HFF-Myc (cell line): ENCODE results near the gene NDFIP2.

ENCODE experiments used
- DNase-seq: peaks from one replicate; pipeline ENCODE4 v3.0.0-alpha.2; 2011; ENCODE audit warnings: low read depth; ENCODE audit errors: extremely low read depth
- H3K4me3 ChIP-seq: replicated peaks from 2 replicates; pipeline ENCODE4 v1.5.1; 2011; ENCODE audit warnings: low read depth, mild to moderate bottlenecking, control low read depth, low read length
- TF ChIP-seq, protein P1 (sequence below): IDR thresholded peaks from 2 replicates; pipeline ENCODE4 v1.5.1; 2012; ENCODE audit warnings: mild to moderate bottlenecking, low read depth, low read length, control low read depth; ENCODE audit errors: missing control alignments

Gene NDFIP2

DNA sequence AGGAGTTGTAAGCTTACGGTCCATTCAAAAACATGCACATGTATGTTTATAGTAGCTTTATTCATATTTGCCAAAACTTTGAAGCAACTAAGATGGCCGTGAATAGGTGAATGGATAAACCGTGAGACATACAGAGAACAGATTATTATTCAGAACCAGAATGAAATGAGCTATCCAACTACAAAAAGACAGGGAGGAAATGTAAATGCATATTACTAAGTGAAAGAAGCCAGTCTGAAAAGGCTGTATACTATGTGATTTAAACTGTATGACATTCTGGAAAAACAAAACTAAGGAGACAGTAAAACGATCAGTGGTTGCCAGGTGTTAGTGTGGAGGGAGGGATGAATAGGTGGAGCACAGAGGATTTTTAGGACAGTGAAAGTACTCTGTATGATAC lies 19.9 kb downstream of the NDFIP2 start:
- TF ChIP-seq, protein P1, sequence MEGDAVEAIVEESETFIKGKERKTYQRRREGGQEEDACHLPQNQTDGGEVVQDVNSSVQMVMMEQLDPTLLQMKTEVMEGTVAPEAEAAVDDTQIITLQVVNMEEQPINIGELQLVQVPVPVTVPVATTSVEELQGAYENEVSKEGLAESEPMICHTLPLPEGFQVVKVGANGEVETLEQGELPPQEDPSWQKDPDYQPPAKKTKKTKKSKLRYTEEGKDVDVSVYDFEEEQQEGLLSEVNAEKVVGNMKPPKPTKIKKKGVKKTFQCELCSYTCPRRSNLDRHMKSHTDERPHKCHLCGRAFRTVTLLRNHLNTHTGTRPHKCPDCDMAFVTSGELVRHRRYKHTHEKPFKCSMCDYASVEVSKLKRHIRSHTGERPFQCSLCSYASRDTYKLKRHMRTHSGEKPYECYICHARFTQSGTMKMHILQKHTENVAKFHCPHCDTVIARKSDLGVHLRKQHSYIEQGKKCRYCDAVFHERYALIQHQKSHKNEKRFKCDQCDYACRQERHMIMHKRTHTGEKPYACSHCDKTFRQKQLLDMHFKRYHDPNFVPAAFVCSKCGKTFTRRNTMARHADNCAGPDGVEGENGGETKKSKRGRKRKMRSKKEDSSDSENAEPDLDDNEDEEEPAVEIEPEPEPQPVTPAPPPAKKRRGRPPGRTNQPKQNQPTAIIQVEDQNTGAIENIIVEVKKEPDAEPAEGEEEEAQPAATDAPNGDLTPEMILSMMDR, result no peak

DNA sequence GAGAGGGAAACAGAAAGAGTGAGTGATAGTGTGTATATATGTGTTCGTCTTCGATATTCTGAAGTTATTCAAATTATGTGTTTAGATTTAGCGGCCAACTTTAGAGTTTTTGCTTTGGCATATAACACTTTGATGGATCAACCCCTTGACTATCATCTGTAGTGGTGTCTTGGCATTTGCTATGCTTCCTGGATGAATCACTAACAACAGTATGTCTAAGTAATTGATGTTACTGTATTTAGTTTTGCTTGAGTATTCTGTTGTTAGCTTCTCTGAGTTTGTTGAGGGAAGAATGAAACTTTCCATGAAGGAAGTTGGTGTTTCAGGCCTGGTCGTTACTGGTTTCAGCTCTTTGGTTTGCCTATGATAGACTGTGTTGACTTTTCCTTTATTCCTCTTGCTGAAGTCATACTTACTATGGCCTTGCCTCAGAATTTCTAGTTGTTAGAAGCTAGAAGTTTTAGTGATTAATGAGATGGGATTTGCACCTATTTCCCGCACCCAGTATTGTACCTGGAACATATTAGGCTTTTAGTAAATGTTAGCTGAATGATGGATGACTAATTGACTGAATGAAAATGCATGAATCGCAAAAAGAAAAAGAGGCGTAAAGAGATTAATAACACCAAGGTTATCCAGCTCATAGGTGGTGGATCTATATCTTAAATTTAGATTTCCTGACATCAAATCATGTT lies 20.7 kb downstream of the NDFIP2 start:
- TF ChIP-seq, protein P1, result no peak
- DNase-seq, result no peak
- no peak overlapping the region for H3K4me3 ChIP-seq

More for the DNA sequence above, 19.9 kb downstream of the NDFIP2 start:
- no peak overlapping the region for H3K4me3 ChIP-seq
- no peak for DNase-seq

DNA sequence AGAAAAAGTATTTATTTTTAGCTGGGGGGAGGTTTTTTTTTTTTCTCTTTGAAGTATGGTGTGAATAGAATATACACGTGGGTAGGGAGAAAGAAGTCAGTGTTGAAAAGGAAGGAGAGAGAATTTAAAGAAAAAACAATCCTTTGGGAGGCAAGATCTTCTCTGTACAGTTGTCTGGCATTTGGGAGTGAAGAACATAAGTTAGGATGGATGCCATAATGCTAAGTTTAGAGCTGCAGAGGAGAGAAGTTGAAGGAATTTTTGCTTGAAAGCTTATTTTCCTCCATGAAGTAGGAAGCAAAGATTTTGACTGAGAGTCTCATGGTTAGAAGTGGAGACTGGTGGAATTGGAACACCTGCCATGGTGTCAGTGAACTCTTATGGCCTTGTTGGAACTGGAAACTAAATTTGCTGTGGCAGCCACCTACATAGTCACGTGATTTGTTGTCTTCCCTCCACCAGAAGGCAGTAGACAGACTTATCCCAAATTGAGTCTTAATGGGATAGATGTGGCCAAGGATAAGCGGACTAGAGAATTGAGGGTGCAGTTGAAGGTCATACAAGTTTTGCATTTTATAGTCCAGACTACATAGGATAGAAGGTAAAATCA lies 22.0 kb downstream of the NDFIP2 start:
- TF ChIP-seq, protein P1, result no peak
- DNase-seq, result no peak
- no peak overlapping the region for H3K4me3 ChIP-seq

DNA sequence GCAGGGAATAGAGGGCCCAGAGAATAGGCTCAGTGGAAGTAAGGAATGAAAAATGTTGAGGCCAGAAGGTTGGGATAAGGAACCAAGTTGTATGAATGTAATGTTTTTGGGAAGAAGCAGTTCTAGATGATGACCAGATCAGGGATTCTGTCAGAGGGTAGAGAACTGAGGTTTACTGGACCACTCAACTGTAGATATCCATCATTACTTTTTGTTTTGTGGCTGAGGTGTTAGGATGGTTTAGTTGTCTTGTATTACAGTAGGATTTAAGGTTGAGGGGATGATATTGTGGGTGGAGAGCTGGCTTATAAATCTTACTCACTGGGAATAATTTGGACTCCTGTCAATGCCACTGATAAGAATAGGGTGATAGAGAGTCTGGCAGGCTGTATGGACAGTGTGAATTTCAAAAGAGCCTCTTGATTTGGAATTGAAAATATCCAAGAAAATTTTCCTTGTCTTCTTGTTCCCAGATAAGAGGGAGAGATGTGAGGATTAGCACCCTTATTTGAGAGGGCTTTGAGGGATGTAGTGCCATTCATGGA lies 22.6 kb downstream of the NDFIP2 start:
- TF ChIP-seq, protein P1, result no peak
- H3K4me3 ChIP-seq, result no peak overlapping the region
- DNase-seq, result no peak

DNA sequence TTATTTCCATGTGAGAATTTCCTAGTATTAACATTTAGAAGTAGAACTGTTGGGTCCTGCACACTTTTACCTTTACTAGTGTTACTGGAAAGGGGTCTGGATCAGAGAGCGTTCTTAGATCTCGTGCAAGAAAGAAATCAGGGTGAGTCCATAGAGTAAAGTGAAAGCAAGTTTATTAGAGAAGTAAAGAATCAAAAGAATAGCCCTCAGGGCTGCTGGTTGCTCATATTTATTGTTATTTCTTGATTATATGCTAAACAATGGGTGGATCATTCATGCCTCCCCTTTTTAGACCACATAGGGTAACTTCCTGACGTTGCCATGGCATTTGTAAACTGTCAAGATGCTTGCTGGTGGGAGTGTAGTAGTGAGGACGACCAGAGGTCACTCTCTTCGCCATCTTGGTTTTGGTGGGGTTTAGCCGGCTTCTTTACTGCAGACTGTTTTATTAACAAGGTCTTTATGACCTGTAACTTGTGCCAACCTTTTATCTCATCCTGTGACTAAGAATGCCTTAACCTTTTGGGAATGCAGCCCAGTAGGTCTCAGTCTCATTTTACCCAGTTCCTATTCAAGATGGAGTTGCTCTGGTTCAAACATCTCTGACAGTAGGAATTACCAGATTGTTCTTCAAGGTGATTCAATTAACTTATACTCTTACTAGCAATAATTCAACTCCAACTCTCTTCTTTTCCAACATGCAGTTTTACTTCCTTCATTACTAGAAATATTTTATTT lies 27.4 kb downstream of the NDFIP2 start:
- DNase-seq, result no peak
- H3K4me3 ChIP-seq, result no peak overlapping the region

DNA sequence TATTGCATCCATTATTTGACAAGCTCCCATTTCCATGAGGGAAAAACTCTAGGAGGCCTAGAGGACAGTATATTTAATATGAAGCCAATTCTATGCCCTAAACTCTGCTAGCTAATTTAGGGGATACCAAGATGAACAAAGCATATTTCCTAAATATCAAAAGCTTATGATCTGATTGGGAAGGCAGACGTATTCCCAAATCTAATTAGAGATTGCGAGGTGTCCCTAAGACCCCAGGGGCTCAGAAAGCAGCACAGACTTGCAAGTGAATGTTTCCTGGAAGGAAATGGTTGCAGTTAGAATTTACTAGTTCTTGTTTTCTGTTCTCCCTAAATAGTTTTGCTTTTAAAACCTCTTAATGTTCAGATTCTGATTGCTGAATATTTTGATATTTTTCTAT lies 30.7 kb downstream of the NDFIP2 start:
- DNase-seq, result no peak
- no peak overlapping the region for H3K4me3 ChIP-seq
- TF ChIP-seq, protein P1, result no peak

More for the DNA sequence above, 27.4 kb downstream of the NDFIP2 start:
- TF ChIP-seq, protein P1, result no peak
